Medulla oblongata (tissue), 1 donor: ENCODE results near the gene AMACR.

Experiments
- DNase-seq: peaks from one replicate; pipeline ENCODE4 v3.0.0-alpha.2; 2015; ENCODE audit errors: extremely low spot score

Gene AMACR

DNA sequence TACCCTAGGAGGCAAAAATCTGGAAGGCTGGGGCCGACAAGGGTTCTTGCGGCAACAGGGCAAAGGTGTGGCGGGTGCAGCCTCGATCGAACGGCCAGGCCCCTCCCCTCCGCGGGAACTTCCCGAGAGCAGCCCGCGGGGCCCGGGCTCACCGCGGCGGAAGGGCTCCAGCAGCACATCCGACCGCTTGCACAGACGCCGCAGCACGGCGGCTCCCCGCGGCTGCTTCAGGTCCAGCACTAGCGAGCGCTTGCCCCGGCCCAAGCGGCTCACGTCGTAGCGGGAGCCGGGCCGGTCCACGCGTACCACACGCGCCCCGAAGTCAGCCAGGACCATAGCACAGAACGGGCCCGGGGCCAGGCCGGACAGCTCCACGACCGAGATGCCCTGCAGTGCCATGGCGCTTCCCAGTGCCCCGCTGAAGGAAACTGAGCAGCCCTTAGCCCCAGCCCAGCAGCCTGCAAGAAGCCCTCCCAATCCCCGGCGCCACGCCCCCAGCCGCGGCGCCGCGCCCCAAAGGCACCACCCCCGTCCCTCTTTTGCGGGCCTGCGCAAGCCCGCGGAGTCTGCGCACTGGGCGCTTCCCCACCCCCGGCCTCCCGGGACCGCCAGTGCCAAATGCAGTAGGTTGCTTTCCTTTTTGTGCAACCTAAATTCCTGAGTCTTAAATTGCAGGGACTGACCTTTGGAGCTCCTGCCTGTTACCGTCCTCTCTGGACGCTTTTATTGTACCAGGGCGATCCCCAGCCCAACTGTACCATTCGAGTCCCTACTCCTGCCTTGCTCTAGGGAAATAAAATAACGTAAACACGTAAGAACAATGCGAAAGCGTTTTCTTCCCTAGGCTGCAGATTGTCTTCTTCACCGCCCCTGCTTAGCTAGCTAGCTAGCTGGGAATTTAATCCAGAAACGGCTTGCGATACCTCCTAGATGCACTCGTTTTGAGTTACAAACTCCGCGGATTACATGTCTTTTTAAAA, at the start of gene AMACR:
TSS of gene AMACR (minus strand) at position 430 of the 980 bp plus-strand sequence. CDS start at position 399, 31 bp downstream.
- DNase-seq: peak; percentile 94

DNA sequence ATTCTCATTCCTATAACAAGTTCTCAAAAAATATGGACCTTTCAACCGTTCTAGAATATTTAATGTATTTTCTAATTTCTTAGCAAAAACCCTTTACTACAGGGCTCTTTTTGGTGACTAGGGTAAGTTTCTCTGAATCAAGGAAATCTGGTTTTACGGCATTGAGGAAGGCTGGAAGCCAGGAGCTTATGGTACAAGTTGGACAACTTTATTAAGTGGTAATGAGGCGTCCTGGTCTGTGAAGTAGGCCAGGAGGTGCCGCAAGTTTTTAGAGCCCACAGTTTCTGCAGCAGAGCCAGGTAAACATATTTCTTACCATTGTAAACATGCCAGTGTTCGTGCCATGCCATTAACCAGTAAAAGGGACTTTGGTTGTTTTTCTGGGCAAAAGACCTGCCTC, 49.7 kb upstream of the AMACR start:
- DNase-seq: no peak

DNA sequence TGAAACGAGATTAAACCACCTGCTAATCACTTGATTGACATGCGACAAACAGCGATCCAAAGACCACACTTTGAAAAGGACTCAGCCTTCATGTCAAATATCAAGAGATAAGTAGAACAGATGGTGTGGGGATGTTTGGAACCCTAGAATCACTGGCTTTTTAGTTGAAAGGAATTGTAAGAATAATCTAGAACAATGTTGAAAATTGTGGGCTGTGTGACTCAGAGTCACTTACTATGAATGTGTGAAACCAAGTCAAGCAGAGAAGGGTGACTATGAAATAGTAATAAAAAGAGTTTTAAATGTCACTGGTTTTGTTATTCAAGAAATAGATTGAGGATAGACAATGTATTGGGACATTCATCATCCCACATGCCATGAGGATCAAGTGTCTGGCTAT, 49.3 kb upstream of the AMACR start:
- DNase-seq: no peak

DNA sequence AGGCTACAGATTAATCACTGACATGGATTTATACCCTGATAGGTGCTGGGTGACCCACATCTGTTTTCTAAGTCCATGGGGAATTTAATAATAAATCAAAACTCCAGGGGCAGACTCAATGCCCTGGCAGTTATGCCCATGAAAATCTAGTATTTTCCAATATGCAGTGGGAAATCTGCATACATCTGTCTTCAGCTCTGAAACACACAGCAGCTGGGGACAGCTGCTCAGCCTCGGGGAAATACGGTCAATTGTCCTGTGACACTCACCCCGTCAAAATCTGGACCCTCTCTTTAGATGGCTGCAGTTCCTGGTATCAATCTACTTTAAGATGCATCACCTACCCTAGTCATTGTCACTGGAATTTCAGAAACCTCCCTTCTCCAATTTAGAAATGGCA, 47.8 kb upstream of the AMACR start:
- no peak for DNase-seq

DNA sequence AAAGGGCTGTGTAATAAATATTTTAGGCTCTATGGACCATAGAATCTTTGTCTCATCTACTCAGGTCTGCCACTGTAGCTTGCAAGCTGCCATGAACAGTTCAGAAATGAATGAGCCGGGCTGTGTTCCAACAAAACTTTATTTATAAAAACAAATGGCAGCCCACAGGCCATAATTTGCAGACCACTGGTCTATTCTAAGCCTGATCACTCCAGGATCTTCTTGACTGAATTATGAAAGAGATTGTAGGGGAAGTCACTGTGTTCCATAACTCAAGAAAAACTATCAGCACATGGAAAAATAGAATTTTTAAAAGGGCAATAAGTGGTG, 46.5 kb upstream of the AMACR start:
- DNase-seq: no peak

DNA sequence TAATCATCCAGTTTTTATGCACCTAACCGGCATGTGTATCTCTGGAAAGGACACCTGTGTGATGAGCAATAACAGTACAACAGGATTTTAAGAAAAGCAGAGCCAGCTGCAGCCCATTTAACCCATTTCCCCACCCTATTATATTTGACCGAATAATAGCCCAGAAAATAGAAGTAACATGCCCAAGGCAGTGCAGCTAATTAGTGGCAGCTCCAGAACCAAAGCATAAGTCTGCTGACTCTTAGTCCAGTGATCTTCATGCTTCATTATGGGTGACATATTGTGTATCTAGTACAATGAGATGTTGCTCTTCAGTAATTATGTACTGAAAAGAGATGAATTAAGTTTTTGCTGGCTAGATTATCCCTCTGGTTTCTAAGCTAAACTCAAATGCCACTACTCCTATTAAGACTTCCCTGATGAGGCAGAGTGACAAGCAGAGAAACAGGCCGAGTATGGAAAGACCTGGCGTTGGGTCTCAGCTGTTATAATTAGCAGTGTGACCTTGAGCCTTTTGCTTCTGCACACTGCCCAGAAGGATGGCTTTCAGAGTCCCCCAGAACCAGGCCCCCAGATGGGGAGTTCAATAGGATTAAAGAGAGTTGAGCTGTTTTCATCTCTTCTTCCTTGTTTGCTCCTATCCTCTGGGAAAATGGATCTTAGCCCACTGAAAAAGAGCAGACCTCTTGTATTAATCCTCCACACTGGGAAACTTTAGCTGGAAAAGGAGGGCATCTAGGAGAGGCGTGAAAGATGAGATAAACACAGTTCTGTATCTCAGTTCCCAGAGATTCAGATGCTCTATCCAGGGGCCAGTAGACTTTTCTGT, 45.9 kb upstream of the AMACR start:
- no peak for DNase-seq

DNA sequence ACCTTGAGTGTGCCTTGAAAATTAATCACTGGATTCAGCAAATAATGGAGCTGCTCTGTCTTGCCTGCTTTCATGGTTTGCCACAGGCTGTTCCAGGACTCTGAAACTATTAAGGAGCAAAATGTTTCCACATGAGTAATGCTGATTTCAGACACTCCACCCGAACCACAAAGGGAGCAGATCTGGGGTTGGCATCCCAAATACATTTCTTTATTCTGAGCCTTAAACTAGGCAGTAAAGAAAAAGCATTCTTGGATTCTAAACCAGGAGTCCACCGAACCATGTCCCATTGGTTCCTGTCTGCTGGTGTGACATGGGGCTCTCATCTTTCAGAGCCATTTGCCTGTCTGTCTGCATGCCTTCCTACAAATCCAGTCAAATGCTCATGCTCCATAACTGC, 45.3 kb upstream of the AMACR start:
- DNase-seq: no peak

DNA sequence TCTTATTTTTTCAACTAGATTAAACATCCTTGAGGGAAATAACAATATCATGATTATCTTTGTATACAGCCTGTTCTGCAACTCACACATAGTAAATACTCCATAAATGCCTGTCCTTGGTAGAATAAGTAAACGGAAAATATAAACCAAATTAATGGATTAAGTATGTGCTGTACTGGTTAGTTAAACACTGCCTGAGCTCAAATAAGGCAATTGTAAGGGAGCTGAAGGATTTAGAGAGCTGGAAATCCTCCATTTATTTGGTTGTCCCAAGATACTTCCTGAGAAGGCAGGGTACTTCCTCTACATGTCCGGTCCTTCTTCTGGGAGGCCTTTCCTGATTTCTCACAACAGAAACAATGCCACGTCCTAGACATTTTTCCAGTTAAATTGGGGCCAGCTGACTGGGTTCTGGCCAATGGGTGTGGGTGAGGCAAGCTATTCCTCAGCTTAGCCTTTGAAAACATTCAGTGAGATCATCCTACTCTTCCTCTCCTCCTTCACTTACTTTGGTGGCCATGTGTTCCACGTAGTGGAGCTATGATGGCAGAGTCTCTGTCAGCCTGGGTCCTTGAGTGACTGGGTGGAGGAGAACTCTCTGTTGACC, 43.6 kb upstream of the AMACR start:
- DNase-seq: no peak

DNA sequence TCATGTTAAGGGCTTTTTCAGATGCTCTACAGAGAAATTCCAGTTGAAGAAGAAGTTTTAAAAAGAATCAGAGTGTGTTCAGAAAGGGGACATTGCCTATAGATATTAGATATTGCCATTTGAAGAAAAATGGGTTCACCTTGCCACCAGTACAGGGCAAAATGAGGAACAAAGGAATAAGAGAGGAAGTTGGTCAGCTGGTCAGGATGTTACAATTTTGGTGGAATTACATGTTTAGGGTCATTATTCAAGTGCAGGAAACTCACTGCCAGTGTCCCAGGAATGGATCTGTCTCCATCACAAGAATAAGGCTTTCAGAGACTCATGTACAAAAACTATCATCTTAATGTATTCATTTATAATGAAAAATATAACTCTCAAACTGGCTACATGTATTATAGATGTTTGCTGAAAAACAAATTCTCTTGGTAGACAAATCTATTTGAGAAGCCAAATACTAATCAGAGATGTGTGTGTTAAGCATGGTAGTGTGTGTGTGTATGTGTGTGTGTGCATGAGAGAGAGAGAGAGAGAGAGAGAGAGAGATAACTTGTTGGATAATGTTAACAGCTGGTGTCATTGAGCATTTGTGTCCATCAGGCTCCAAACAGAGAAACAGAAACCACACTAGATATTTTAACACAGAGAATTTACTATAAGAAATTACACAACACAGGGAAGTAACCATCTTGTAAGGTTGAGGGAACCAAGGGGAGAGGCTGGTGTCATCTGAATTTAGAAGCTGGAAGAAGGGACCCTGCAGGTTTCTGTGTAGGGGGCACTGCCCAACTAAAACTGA, 40.1 kb upstream of the AMACR start:
- DNase-seq: peak; percentile 35

DNA sequence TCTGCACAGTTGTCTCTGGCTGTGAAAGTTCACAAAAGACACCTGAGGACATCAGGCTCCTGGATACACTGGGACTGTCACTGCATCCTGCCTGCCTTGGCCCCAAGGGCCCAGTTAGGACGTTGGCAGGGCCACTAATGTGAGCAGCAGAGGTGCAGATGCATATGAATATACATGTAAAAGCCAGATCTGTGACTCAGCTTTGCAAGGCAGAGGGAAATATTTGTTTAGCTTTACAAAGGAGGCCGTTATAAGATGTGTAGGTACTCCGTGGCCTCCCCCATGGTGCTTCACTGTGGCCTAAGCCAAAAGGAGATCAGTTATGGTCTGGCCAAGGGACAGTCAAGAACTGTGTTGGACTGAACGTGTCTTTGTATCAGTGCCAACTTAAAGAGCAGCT, 39.3 kb upstream of the AMACR start:
- DNase-seq: no peak

DNA sequence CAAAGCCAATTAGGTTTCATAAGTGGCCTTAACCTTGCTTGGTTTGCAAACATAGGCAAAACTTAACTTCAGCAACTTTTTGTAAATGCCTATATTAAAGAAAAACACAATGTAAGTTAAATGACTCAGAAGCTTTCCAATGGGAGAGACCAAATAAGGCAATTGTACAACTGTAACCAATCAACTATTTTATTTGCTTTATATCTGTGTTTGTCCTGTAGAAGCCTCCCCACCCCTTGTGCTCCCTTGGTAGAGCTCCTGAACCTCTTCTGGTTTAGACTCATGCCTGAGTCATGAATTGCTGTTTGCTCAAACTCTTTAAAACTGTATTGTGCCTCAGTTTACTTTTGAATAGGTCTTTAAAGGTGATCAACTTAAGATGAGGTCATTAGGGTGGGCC, 38.1 kb upstream of the AMACR start:
- DNase-seq: no peak

DNA sequence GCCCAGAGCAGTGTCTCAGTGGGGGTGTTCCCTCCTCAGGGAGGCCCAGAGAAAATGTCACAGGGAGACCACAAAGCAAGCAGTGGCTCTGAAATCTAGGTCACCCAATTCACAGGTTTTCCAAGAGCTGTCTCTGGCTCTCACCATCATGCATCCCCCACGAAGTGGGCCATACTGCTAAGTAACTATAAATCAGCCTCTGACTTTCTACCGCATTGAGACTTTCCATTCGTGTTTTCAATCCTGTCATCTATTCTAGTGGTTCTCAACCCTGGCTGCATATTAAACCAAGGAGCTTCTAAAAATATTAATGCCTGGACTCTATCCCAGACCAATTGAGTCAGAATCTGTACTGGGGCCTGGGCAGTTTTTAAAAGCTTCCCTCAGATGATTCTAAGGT, 37.2 kb upstream of the AMACR start:
- peak; percentile 57 for DNase-seq

DNA sequence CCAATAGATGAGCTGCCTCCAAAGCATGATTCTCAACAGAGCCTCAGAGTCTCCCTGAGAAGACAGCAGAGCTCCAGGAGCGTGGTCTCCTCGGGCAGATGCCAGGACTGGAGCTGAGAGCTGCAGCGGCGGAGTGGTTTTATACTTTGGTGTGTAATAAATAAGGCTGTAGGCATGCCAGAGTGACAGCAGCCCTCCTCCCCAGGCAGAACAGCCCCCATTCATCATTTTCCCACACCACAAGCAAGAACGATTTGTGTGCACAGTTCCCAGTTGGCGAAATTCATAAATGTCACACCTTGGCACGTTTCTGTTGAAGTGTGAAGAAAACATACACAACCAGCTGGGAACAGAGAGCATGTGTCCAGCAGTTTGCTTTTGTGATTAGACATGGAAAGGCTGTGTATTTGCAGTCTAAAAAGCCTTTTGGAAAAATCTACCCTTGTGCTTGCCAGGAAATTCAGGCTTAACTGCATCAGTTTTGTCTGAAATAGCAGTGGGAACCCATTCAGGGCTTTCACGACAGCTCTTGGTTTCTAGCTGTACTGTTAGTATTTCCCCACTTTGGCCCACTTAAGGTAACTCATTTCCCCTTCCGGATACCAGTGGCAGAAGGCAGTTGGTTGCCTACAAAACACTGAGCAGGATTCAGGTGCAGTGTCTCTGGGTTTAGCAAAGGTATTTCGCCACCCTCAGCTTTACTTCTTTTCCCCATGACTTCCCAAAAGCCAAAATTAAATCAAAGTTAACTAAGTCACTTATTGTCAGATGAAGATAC, 35.4 kb upstream of the AMACR start, which contains the start of gene C1QTNF3:
TSS of gene C1QTNF3 (minus strand) at position 115 of the 778 bp plus-strand sequence. CDS start at position 27, 88 bp downstream.
- peak; percentile 41 for DNase-seq

DNA sequence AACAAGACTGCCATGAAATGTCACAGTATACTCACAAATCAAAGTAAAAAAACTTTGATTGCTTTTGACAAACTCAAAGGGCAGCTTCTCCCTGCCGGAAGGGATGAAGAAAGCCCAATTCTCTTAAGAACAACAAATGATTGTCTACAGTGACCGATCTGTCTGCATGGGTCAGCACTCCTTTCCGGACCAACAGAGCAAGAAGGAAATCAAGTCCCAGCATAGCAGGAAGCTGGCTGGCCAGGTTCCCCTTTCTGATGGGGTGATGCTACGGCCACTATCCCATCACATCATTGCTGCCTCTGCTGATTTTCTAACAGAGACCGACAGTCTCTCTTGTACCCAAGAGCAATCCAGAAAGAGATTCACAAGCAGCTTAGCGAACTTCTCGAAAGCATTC, 34.5 kb upstream of the AMACR start:
- DNase-seq: peak; percentile 76

DNA sequence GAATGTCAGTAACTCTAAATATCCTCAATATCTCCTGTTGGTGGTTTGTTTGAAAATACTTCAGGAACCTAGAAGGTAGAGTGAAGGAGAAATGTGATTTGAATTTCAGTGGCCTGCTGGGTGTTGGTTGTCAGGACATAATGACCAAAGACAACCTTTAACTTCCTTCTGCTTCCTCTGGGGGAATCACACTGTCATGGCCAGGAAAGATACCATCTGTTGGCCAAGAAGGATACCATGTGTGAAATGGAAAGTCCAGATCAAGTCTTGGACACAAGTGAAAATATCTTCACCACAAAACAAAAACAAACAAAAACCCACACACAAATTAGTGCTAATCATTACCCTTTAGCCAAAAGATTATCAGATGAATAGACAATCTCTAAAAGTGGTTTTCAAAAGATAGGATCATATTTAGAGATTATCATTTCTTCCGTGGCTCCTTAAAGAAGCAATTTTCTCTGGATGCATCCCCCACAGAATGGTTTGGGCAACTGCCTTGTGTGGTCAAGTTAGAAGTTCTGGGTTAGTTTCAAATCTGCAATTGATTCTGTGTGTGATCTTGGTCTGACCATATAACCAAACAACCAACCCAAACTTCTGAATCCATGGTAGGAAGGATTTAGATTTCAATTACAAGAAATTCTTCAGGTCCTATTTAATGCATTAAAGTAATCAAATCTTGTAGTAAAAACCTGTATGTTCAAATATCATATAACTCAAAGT, 33.6 kb upstream of the AMACR start:
- DNase-seq: no peak

DNA sequence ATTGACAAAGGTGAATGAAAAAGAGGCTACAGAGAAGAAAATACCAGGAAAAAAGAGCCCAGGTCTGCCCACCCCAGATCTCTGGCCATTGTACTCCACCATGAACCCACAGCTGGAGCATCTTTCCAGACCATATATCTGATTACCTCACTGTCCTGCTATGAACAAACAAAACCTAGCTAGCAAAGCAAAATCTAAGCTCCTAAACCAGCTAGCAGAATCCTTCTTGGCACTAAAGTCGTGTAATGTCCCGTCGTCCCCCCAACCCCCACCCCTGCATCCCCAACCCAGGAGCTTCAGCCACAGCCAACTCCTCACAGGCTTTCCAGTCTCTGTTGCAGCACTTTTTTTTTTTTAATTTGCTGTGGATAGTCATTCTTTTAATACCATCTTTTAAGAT, 32.6 kb upstream of the AMACR start:
- DNase-seq: no peak

DNA sequence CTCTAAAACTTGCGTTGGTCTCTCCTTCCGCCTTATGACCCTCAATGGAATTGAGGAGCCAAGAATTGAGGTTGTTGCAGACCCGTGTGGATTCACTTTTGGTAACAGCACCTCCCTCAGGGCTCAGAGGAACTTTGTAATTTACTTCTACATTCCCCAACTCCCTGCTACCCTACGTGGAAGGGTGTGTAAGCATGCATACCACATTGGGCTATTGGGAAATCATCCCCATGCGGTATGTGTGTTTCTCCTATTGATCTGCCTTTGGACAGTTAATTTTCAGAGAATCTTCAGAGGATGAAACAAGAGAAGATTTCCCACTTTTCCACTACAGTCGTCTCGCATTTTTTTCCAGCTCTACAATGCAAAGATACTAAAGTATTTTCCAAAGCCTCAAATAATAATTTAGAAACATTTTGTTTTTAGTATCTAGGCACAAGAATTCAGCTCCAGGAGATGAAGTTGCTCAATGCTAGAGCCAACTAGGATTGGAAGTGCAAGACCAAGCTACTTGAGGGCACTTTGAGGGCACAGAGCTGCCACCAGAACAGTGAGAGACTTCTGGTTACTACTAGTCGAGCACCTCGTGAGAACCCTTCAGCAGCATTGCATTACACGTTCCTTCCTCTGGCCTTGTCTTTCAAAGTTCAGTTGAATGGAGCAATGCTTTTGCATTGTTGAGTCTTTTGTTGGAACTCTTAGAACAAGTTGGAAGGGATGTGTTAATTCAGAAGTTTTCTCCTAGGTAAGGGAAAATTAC, 31.7 kb upstream of the AMACR start:
- no peak for DNase-seq

DNA sequence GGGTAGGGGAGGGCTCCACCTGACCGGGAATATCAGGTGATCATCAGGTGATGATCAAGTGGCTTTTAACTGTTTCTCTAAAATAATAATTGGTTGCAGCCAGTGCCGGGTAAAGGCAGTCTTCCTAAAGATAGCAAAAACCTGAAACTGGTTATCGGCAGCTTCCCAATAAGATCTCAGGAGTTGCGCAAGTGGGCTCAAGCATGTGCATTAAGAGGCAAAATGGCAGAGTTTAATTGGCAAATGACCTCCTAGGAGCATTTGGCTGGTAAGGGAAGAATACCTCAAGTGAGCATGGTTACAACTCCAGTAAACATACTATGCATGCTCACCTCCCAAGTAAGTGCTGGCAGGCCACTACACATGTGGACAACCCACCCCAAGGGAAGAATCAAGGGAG, 31.0 kb upstream of the AMACR start:
- DNase-seq: no peak

DNA sequence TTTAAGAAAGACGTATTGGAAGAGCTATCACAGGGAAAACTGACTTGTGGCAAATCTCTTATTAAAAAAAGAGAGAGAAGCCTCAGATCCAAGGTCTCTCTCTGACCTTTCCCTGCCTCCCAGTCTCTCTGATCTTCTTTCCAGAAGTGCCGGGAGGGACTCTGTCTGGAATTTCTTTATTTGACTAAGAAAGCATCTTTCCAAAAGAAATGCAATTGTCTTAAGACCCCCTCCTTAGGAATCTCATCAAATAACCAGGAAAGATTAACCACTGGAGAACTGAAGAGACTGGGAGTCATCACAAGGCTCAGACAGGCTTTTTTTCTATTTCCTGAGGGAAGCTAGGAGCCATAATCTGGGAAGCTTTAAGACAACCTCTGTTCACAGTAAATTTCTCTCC, 30.5 kb upstream of the AMACR start:
- no peak for DNase-seq
